Liver (tissue), 3 donors: ENCODE data around the gene SLBP.

Source experiments
- CTCF ChIP-seq: fragments of 150-350 bp; IDR thresholded peaks from 2 replicates; pipeline ENCODE4 v1.5.1; 2017; ENCODE audit warnings: improper control_type of control experiment, low read depth, low read length; ENCODE audit not compliant: missing input control
- RAD21 ChIP-seq, 2 donors: IDR thresholded peaks; 2 replicates each; pipeline ENCODE4 v1.6.1; 2016; ENCODE audit warnings: antibody characterized with exemption in 2 of 2, mild to moderate bottlenecking in 2 of 2
- REST ChIP-seq: IDR thresholded peaks from 2 replicates; pipeline ENCODE4 v1.6.1; 2016; ENCODE audit warnings: antibody characterized with exemption, mild to moderate bottlenecking
- SP1 ChIP-seq: IDR thresholded peaks from 2 replicates; pipeline ENCODE4 v1.6.1; 2018; ENCODE audit warnings: antibody characterized with exemption, mild to moderate bottlenecking
- donor health status: healthy.
- donor health status: healthy.

GRCh38 chr4:1716065-1716945 lies 4.2 kb upstream of the SLBP start:
- TF ChIP-seq RAD21 (IDR thresholded peaks at IDR 0.05): no peak
- TF ChIP-seq SP1: no peak
- no peak for TF ChIP-seq CTCF
- no peak for TF ChIP-seq REST
